Measurements from ENCODE around the gene WDR87. TPM values are rescaled to one million over a fixed set of nuclear protein-coding genes. Genes with fewer than 3 reads are reported as not detected.

Gene WDR87
- total RNA-seq, 1 experiment from 2014 or later, result not detected

DNA sequence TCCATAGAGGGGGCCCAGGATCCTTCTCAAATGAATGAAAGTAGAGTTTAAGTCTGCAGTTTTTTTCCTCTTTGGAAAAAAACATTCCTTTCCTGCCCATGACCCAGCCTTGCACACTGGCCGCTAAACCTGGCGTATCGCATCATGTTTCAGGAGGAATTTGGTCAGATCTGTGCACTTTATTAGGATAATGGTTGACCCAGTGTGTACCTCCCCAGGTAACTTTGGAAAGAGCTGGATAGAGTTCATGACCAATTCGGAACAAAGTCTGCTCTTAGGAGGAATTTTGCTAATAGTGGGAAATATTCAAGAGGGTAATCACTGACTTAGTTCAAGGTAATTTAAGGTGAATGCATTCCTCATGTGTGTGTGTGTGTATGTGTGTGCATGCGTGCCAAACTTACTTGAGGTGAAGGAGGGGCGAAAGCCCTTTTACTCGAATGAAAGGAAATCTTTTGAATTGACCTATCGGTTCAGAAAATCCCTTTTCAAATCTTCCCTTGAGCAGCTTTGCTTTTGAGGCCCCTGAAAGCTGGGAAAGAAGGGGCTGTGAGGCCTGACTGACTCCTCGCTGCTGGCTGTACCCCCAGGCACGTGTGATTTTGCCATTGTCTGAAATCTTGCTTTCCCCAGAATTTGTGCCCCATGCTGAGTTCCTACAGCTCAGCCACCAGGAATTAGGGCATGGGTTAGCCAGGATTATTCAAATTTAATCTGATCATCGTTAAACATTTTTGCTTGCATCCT is 47.0 kb upstream of the WDR87 start:
- H3K4me3 ChIP-seq (ENCODE audit: low read depth in 2 of 2, low read length in 2 of 2), result no peak overlapping the region
- H3K4me1 ChIP-seq (ENCODE audit: control insufficient read depth, insufficient read depth, low read length), result peaks cover 16% of the 10 kb centered on the region
- TF ChIP-seq, protein P1, sequence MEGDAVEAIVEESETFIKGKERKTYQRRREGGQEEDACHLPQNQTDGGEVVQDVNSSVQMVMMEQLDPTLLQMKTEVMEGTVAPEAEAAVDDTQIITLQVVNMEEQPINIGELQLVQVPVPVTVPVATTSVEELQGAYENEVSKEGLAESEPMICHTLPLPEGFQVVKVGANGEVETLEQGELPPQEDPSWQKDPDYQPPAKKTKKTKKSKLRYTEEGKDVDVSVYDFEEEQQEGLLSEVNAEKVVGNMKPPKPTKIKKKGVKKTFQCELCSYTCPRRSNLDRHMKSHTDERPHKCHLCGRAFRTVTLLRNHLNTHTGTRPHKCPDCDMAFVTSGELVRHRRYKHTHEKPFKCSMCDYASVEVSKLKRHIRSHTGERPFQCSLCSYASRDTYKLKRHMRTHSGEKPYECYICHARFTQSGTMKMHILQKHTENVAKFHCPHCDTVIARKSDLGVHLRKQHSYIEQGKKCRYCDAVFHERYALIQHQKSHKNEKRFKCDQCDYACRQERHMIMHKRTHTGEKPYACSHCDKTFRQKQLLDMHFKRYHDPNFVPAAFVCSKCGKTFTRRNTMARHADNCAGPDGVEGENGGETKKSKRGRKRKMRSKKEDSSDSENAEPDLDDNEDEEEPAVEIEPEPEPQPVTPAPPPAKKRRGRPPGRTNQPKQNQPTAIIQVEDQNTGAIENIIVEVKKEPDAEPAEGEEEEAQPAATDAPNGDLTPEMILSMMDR (IDR thresholded peaks at IDR 0.05), result no peak
- TF ChIP-seq SIN3A (IDR thresholded peaks at IDR 0.05; ENCODE audit: borderline replicate concordance, insufficient read depth, low read depth, low read length) (no peak), POLR2AphosphoS5 (IDR thresholded peaks at IDR 0.05; ENCODE audit: low read depth, low read length) (no peak), TCF7L2 (IDR thresholded peaks at IDR 0.05; ENCODE audit: low read depth, low read length) (no peak)
- TF ChIP-seq, protein P2, sequence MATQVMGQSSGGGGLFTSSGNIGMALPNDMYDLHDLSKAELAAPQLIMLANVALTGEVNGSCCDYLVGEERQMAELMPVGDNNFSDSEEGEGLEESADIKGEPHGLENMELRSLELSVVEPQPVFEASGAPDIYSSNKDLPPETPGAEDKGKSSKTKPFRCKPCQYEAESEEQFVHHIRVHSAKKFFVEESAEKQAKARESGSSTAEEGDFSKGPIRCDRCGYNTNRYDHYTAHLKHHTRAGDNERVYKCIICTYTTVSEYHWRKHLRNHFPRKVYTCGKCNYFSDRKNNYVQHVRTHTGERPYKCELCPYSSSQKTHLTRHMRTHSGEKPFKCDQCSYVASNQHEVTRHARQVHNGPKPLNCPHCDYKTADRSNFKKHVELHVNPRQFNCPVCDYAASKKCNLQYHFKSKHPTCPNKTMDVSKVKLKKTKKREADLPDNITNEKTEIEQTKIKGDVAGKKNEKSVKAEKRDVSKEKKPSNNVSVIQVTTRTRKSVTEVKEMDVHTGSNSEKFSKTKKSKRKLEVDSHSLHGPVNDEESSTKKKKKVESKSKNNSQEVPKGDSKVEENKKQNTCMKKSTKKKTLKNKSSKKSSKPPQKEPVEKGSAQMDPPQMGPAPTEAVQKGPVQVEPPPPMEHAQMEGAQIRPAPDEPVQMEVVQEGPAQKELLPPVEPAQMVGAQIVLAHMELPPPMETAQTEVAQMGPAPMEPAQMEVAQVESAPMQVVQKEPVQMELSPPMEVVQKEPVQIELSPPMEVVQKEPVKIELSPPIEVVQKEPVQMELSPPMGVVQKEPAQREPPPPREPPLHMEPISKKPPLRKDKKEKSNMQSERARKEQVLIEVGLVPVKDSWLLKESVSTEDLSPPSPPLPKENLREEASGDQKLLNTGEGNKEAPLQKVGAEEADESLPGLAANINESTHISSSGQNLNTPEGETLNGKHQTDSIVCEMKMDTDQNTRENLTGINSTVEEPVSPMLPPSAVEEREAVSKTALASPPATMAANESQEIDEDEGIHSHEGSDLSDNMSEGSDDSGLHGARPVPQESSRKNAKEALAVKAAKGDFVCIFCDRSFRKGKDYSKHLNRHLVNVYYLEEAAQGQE (IDR thresholded peaks at IDR 0.05; ENCODE audit: insufficient read depth in 1 of 2, low read depth in 2 of 2, low read length in 1 of 2), result no peak
- TSS peak; percentile 17 for BruUV-seq (replicated peaks)
- intact Hi-C loops (cut with micrococcal nuclease; ENCODE audit: unreplicated experiment) (no loop called here), in situ Hi-C loops (cut with HindIII; ENCODE audit: low pct_unique_long_range_greater_than_20kb, low sequenced_read_pairs) (no loop called here)
- no peaks in the 10 kb centered on the region for H3K9me3 ChIP-seq (ENCODE audit: control insufficient read depth, insufficient read depth, low read depth, low read length)
- CTCF ChIA-PET, result no interaction called here
- DNase-seq (ENCODE audit: low read depth, low spot score), result no peak
- H3K27me3 ChIP-seq (ENCODE audit: control insufficient read depth, insufficient read depth, low read length), result no peaks in the 10 kb centered on the region
- ATAC-seq, result 0 out of 2 replicates have a peak, but pooled peaks have one; percentile 40
- H3K36me3 ChIP-seq (ENCODE audit: control insufficient read depth, insufficient read depth, low read length), result no peaks in the 10 kb centered on the region
- H3K27ac ChIP-seq (ENCODE audit: low read length), result peak overlapping the region; percentile 35
- POLR2A ChIA-PET, result no interaction called here

DNA sequence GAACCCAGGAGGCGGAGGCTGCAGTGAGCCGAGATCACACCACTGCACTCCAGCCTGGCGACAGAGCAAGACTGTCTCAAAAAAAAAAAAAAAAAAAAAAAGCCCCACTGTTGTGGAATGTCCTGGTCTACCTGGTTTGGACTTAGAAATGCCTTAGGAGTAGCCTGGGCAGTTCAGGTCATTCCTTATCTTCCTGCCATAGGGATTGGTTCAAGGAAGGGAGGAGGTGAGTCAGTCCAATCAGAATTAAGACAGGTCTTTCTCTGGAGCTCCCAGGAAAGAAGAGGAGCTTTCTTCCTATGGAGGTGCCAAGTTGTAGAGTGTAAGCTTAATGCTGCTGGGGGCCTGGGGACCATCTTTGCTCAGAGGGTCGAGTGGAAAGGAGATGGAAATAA is 45.4 kb upstream of the WDR87 start:
- no peaks in the 10 kb centered on the region for H3K27me3 ChIP-seq (ENCODE audit: control insufficient read depth, insufficient read depth, low read length)
- H3K4me3 ChIP-seq (ENCODE audit: low read depth in 2 of 2, low read length in 2 of 2), result no peak overlapping the region
- TF ChIP-seq POLR2AphosphoS5 (IDR thresholded peaks at IDR 0.05; ENCODE audit: low read depth, low read length), result no peak
- TF ChIP-seq SIN3A (IDR thresholded peaks at IDR 0.05; ENCODE audit: borderline replicate concordance, insufficient read depth, low read depth, low read length), result no peak
- TF ChIP-seq, protein P1 (IDR thresholded peaks at IDR 0.05), result no peak
- TF ChIP-seq TCF7L2 (IDR thresholded peaks at IDR 0.05; ENCODE audit: low read depth, low read length), result no peak
- TF ChIP-seq, protein P2 (IDR thresholded peaks at IDR 0.05; ENCODE audit: insufficient read depth in 1 of 2, low read depth in 2 of 2, low read length in 1 of 2), result no peak
- H3K9me3 ChIP-seq (ENCODE audit: control insufficient read depth, insufficient read depth, low read depth, low read length), result no peaks in the 10 kb centered on the region
- BruUV-seq (replicated peaks), result no TSS peak
- intact Hi-C loops (cut with micrococcal nuclease; ENCODE audit: unreplicated experiment) (no loop called here), in situ Hi-C loops (cut with HindIII; ENCODE audit: low pct_unique_long_range_greater_than_20kb, low sequenced_read_pairs) (no loop called here)
- DNase-seq (ENCODE audit: low read depth, low spot score) (no peak), ATAC-seq (no peak)
- ChIA-PET POLR2A (no interaction called here), CTCF (interaction anchor here (0.7 kb wide), 1 partner anchor 57 kb away, joined by 7 read pairs; no protein-coding TSS in a partner anchor)
- H3K27ac ChIP-seq (ENCODE audit: low read length), result no peak overlapping the region
- peaks cover 16% of the 10 kb centered on the region for H3K4me1 ChIP-seq (ENCODE audit: control insufficient read depth, insufficient read depth, low read length)
- H3K36me3 ChIP-seq (ENCODE audit: control insufficient read depth, insufficient read depth, low read length), result no peaks in the 10 kb centered on the region
